ENCODE results near the gene PPARD.
"Not testable (repeated sequence)": the region's sequence is repeated elsewhere in the genome, so short reads cannot be mapped to it uniquely, and the experiment has no call there.

DNA sequence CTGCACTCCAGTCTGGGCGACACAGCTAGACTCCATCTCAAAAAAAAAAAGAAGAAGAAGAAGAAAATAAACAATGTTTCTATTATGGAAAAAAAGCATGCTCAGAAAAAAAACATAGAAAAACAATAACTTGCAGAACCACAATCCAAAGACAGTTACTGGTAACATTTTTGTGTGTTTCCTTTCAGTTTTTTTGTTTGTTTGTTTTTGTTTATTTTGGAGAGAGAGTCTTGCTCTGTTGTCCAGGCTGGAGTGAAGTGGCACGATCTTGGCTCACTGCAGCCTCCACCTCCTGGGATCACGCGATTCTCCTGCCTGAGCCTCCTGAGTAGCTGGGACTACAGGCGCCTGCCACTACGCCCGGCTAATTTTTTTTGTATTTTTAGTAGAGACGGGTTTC lies 13.4 kb upstream of the PPARD start:
- TF ChIP-seq, protein P1, sequence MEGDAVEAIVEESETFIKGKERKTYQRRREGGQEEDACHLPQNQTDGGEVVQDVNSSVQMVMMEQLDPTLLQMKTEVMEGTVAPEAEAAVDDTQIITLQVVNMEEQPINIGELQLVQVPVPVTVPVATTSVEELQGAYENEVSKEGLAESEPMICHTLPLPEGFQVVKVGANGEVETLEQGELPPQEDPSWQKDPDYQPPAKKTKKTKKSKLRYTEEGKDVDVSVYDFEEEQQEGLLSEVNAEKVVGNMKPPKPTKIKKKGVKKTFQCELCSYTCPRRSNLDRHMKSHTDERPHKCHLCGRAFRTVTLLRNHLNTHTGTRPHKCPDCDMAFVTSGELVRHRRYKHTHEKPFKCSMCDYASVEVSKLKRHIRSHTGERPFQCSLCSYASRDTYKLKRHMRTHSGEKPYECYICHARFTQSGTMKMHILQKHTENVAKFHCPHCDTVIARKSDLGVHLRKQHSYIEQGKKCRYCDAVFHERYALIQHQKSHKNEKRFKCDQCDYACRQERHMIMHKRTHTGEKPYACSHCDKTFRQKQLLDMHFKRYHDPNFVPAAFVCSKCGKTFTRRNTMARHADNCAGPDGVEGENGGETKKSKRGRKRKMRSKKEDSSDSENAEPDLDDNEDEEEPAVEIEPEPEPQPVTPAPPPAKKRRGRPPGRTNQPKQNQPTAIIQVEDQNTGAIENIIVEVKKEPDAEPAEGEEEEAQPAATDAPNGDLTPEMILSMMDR (IDR thresholded peaks at IDR 0.05), result not testable (repeated sequence)
- not testable (repeated sequence) for TF ChIP-seq POLR2A (IDR thresholded peaks at IDR 0.05)

Data from uterus (tissue), 2 donors.